Right lobe of liver (tissue), 4 donors: Measurements from ENCODE around the gene KCNE2.

Source experiments
- CTCF ChIP-seq, 4 donors: fragments of 200-600 bp in 3 of 4; fragments of 450-650 bp in 1 of 4; IDR thresholded peaks; one replicate each; pipeline versions ENCODE4 v1.5.1 to v1.8.0; 2016 to 2022; ENCODE audit warnings: antibody characterized with exemption in 4 of 4, mild to moderate bottlenecking in 2 of 4
- POLR2A ChIP-seq: fragments of 450-650 bp; IDR thresholded peaks from one replicate; pipeline ENCODE4 v1.6.1; 2017; ENCODE audit warnings: antibody characterized with exemption, mild to moderate bottlenecking
- donor health status: DM: no; HTN: no; CAD: no.
- donor health status: DM: no; HTN: no; CAD: no.
- donor health status: DM: no; HTN: yes; CAD: no.

DNA sequence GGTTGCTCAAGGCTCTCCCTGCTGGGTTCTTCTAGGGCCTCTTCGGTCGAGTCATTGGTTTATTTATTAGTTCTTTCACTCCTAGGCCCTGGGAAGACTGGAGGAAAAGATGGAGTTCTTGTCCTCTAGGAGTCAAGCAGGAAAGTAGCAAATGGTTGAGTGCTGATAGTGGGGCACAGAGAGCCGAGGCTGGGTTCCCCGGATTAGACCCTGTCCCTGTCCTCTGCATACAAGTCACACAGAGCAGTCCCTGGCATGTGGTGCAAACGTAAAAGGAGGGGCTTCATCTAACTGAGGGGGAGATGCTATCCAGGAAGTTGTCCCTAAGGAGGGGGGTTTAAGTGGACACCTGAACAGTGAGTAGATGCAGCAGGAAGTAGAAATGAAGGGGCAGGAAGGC lies 19.2 kb upstream of the KCNE2 start:
- TF ChIP-seq POLR2A = no peak
- no peak for TF ChIP-seq CTCF (IDR thresholded peaks at IDR 0.05)
